H1 (cell line): Measurements from ENCODE around the gene LAMTOR5. TPM values are rescaled to one million over a fixed set of nuclear protein-coding genes. Genes with fewer than 3 reads are reported as not detected.

Experiments
- ATF2 ChIP-seq: IDR thresholded peaks from 2 replicates; pipeline ENCODE4 v1.6.1; 2012; ENCODE audit warnings: low read length, inconsistent platforms
- BCL11A ChIP-seq, 2 experiments: IDR thresholded peaks; one replicate each; pipeline ENCODE4 v1.6.1; 2011; ENCODE audit warnings: low read depth in 2 of 2, low read length in 2 of 2, mild to moderate bottlenecking in 2 of 2
- FOSL1 ChIP-seq: IDR thresholded peaks from 2 replicates; pipeline ENCODE4 v1.6.1; 2011; ENCODE audit warnings: mild to moderate bottlenecking, low read depth, low read length, moderate library complexity; ENCODE audit not compliant: insufficient read depth
- GABPA ChIP-seq: IDR thresholded peaks from 2 replicates; pipeline ENCODE4 v1.6.1; 2011; ENCODE audit warnings: mild to moderate bottlenecking, low read length, moderate library complexity, borderline replicate concordance; ENCODE audit not compliant: insufficient read depth
- POLR2A ChIP-seq, 2 experiments: IDR thresholded peaks; 1 replicate in 1 of 2; 2 replicates in 1 of 2; pipeline ENCODE4 v1.6.1; 2011; ENCODE audit warnings: low read depth in 2 of 2, low read length in 2 of 2, mild to moderate bottlenecking in 2 of 2; ENCODE audit errors: control extremely low read depth in 1 of 2
- SAP30 ChIP-seq: fragments of 300-600 bp; sonication (generic); IDR thresholded peaks from 2 replicates; pipeline ENCODE4 v1.7.1; 2012; ENCODE audit warnings: low read length, moderate library complexity, mild to moderate bottlenecking, inconsistent platforms; ENCODE audit not compliant: insufficient read depth, insufficient replicate concordance
- SP2 ChIP-seq: IDR thresholded peaks from 2 replicates; pipeline ENCODE4 v1.6.1; 2012; ENCODE audit warnings: mild to moderate bottlenecking, low read length, inconsistent platforms
- polyA plus RNA-seq, 7 experiments: library from polyadenylated mRNA; depleted of rRNA in 3 of 7; stranded (reverse) in 5 of 7; unstranded in 2 of 7; fragments of >200 nt in 5 of 7; fragments of 200-250 nt in 2 of 7; gene quantifications; 1 replicate in 5 of 7; 2 replicates in 1 of 7; 4 replicates in 1 of 7; pipeline versions ENCODE4 v1.2.1 to v1.2.3, GENCODE V29; 2011 to 2013; ENCODE audit warnings: missing spikeins in 2 of 7, mixed read lengths in 2 of 7
- total RNA-seq: library from RNA; stranded (reverse); fragmentation: NEBNext Ultra II Directional; extraction: Animal tissue kit (Norgen Biotek cat#: 25700); gene quantifications from 2 replicates; pipeline ENCODE4 v1.2.1, GENCODE V29; 2021
- TF ChIP-seq, protein P1 (sequence below): fragments of 300-600 bp; sonication (generic); IDR thresholded peaks from 2 replicates; pipeline ENCODE4 v1.7.1; 2012; ENCODE audit warnings: low read length, moderate library complexity, mild to moderate bottlenecking, inconsistent platforms; ENCODE audit not compliant: insufficient replicate concordance
- TF ChIP-seq, protein P2 (sequence below): IDR thresholded peaks from 2 replicates; pipeline ENCODE4 v1.6.1; 2012; ENCODE audit warnings: inconsistent platforms

Gene LAMTOR5
- total and polyA plus RNA-seq, 2 of the 8 experiments (the other 6 are each of a cell fraction or from before 2014, with no cell fraction given): 84.4 to 297 TPM

DNA sequence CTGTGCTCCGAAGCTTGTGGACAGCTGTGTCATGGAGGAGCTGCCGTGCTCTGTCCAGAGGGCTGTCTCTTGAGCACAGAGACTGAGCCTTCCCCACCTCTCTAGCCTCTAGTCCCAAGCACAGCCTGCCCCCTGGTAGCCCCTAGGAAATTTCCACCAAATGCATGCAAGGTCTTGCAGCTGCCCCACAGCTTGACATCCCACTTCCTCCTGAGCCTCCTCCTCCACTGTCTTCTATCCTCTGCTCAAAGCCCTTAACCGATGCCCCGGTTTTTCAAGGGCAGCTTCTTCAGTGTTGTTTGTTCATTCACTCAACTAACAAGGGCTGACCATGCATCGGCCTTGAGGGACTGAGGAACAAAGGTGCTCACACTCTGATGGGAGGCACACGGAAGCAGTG is 22.9 kb upstream of the LAMTOR5 start (continued):
- TF ChIP-seq, protein P1, sequence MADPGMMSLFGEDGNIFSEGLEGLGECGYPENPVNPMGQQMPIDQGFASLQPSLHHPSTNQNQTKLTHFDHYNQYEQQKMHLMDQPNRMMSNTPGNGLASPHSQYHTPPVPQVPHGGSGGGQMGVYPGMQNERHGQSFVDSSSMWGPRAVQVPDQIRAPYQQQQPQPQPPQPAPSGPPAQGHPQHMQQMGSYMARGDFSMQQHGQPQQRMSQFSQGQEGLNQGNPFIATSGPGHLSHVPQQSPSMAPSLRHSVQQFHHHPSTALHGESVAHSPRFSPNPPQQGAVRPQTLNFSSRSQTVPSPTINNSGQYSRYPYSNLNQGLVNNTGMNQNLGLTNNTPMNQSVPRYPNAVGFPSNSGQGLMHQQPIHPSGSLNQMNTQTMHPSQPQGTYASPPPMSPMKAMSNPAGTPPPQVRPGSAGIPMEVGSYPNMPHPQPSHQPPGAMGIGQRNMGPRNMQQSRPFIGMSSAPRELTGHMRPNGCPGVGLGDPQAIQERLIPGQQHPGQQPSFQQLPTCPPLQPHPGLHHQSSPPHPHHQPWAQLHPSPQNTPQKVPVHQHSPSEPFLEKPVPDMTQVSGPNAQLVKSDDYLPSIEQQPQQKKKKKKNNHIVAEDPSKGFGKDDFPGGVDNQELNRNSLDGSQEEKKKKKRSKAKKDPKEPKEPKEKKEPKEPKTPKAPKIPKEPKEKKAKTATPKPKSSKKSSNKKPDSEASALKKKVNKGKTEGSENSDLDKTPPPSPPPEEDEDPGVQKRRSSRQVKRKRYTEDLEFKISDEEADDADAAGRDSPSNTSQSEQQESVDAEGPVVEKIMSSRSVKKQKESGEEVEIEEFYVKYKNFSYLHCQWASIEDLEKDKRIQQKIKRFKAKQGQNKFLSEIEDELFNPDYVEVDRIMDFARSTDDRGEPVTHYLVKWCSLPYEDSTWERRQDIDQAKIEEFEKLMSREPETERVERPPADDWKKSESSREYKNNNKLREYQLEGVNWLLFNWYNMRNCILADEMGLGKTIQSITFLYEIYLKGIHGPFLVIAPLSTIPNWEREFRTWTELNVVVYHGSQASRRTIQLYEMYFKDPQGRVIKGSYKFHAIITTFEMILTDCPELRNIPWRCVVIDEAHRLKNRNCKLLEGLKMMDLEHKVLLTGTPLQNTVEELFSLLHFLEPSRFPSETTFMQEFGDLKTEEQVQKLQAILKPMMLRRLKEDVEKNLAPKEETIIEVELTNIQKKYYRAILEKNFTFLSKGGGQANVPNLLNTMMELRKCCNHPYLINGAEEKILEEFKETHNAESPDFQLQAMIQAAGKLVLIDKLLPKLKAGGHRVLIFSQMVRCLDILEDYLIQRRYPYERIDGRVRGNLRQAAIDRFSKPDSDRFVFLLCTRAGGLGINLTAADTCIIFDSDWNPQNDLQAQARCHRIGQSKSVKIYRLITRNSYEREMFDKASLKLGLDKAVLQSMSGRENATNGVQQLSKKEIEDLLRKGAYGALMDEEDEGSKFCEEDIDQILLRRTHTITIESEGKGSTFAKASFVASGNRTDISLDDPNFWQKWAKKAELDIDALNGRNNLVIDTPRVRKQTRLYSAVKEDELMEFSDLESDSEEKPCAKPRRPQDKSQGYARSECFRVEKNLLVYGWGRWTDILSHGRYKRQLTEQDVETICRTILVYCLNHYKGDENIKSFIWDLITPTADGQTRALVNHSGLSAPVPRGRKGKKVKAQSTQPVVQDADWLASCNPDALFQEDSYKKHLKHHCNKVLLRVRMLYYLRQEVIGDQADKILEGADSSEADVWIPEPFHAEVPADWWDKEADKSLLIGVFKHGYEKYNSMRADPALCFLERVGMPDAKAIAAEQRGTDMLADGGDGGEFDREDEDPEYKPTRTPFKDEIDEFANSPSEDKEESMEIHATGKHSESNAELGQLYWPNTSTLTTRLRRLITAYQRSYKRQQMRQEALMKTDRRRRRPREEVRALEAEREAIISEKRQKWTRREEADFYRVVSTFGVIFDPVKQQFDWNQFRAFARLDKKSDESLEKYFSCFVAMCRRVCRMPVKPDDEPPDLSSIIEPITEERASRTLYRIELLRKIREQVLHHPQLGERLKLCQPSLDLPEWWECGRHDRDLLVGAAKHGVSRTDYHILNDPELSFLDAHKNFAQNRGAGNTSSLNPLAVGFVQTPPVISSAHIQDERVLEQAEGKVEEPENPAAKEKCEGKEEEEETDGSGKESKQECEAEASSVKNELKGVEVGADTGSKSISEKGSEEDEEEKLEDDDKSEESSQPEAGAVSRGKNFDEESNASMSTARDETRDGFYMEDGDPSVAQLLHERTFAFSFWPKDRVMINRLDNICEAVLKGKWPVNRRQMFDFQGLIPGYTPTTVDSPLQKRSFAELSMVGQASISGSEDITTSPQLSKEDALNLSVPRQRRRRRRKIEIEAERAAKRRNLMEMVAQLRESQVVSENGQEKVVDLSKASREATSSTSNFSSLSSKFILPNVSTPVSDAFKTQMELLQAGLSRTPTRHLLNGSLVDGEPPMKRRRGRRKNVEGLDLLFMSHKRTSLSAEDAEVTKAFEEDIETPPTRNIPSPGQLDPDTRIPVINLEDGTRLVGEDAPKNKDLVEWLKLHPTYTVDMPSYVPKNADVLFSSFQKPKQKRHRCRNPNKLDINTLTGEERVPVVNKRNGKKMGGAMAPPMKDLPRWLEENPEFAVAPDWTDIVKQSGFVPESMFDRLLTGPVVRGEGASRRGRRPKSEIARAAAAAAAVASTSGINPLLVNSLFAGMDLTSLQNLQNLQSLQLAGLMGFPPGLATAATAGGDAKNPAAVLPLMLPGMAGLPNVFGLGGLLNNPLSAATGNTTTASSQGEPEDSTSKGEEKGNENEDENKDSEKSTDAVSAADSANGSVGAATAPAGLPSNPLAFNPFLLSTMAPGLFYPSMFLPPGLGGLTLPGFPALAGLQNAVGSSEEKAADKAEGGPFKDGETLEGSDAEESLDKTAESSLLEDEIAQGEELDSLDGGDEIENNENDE: no peak
- no peak for TF ChIP-seq ATF2
- no peak for TF ChIP-seq SP2
- TF ChIP-seq, protein P2, sequence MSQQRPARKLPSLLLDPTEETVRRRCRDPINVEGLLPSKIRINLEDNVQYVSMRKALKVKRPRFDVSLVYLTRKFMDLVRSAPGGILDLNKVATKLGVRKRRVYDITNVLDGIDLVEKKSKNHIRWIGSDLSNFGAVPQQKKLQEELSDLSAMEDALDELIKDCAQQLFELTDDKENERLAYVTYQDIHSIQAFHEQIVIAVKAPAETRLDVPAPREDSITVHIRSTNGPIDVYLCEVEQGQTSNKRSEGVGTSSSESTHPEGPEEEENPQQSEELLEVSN: no peak
- no peak for TF ChIP-seq GABPA
- TF ChIP-seq FOSL1: no peak
- TF ChIP-seq SAP30: no peak
- TF ChIP-seq BCL11A (IDR thresholded peaks at IDR 0.05; ENCODE audit: low read depth in 2 of 2, low read length in 2 of 2): no peak
- no peak for TF ChIP-seq POLR2A (IDR thresholded peaks at IDR 0.05; ENCODE audit: control extremely low read depth in 1 of 2, low read depth in 2 of 2, low read length in 2 of 2)
